C4-2B (cell line): Measurements from ENCODE around the gene MIPEP.

Experiments
- ZFX ChIP-seq: fragments of 450-650 bp; IDR thresholded peaks from 2 replicates; pipeline ENCODE4 v1.6.1; 2017
- TF ChIP-seq, protein P1 (sequence below): fragments of 450-650 bp; conservative IDR thresholded peaks from 2 replicates; pipeline ENCODE4 v1.5.1; 2017; ENCODE audit warnings: mild to moderate bottlenecking

DNA sequence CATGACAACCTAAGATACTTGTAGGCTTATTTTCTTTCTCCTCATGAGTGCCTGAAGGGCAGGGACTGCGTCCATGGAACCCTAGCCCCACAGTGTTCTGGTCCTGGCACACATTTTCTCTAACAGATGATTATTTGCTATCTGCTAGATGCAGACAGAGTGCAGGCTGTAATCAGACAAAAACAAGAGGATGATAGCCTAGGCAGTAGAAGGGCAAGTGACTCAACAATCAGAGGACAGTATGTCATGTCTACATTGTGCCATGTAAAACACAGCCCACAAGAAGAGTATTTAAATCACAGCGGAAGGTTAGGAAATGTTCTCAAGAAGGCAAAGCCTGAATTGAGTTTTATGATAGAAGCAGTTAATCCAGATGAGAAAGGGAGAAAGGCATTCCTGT lies 29.3 kb downstream of the MIPEP start:
- TF ChIP-seq, protein P1, sequence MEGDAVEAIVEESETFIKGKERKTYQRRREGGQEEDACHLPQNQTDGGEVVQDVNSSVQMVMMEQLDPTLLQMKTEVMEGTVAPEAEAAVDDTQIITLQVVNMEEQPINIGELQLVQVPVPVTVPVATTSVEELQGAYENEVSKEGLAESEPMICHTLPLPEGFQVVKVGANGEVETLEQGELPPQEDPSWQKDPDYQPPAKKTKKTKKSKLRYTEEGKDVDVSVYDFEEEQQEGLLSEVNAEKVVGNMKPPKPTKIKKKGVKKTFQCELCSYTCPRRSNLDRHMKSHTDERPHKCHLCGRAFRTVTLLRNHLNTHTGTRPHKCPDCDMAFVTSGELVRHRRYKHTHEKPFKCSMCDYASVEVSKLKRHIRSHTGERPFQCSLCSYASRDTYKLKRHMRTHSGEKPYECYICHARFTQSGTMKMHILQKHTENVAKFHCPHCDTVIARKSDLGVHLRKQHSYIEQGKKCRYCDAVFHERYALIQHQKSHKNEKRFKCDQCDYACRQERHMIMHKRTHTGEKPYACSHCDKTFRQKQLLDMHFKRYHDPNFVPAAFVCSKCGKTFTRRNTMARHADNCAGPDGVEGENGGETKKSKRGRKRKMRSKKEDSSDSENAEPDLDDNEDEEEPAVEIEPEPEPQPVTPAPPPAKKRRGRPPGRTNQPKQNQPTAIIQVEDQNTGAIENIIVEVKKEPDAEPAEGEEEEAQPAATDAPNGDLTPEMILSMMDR = no peak
- TF ChIP-seq ZFX = no peak
